Inflammatory macrophage treated with lipopolysaccharide for 1 hour (primary cell): ENCODE results near the gene HDAC9.
"Not testable (repeated sequence)": the region's sequence is repeated elsewhere in the genome, so short reads cannot be mapped to it uniquely, and the experiment has no call there.

Source experiments
- DNase-seq, 2 donors: peaks; one replicate each; pipeline ENCODE4 v3.0.0-alpha.2; 2020 to 2022

The HDAC9 gene

GRCh38 chr7:18666107-18666728 lies 170.7 kb downstream of the HDAC9 start:
- DNase-seq, result peak; percentile 68 to 92

- peak; percentile 18 to 34 for DNase-seq
Observed at GRCh38 chr7:18667466-18667865, 171.9 kb downstream of the HDAC9 start.

GRCh38 chr7:18671176-18671575 lies 175.6 kb downstream of the HDAC9 start:
- DNase-seq, result no peak

- DNase-seq, result no peak
Observed at GRCh38 chr7:18675579-18675978, 180.0 kb downstream of the HDAC9 start.

- no peak for DNase-seq
Observed at GRCh38 chr7:18679261-18679660, 183.7 kb downstream of the HDAC9 start.

- no peak for DNase-seq
Observed at GRCh38 chr7:18680576-18680975, 185.0 kb downstream of the HDAC9 start.

GRCh38 chr7:18684916-18685315 lies 189.4 kb downstream of the HDAC9 start:
- DNase-seq, result no peak

GRCh38 chr7:18685971-18686370 lies 190.4 kb downstream of the HDAC9 start:
- DNase-seq, result no peak

- no peak for DNase-seq
Observed at GRCh38 chr7:18689551-18689950, 194.0 kb downstream of the HDAC9 start.

GRCh38 chr7:18693406-18693805 lies 197.9 kb downstream of the HDAC9 start:
- peak; percentile 49 to 55 for DNase-seq

GRCh38 chr7:18693816-18694215 lies 198.3 kb downstream of the HDAC9 start:
- no peak for DNase-seq

GRCh38 chr7:18694484-18694883 lies 198.9 kb downstream of the HDAC9 start:
- DNase-seq, result no peak

- no peak for DNase-seq
Observed at GRCh38 chr7:18694911-18695310, 199.4 kb downstream of the HDAC9 start.

GRCh38 chr7:18698258-18698734 lies 202.7 kb downstream of the HDAC9 start:
- no peak for DNase-seq

GRCh38 chr7:18700147-18700546 lies 204.6 kb downstream of the HDAC9 start:
- DNase-seq, result peak in 1 of 2 donors; percentile 7

GRCh38 chr7:18702071-18702829 lies 206.7 kb downstream of the HDAC9 start:
- DNase-seq, result no peak

- DNase-seq, result no peak
Observed at GRCh38 chr7:18703685-18704084, 208.1 kb downstream of the HDAC9 start.

GRCh38 chr7:18706670-18707069 lies 211.1 kb downstream of the HDAC9 start:
- no peak for DNase-seq

GRCh38 chr7:18708204-18708603 lies 212.7 kb downstream of the HDAC9 start:
- DNase-seq, result no peak

- no peak for DNase-seq
Observed at GRCh38 chr7:18715988-18716387, 220.4 kb downstream of the HDAC9 start.

- no peak for DNase-seq
Observed at GRCh38 chr7:18721429-18721828, 225.9 kb downstream of the HDAC9 start.

GRCh38 chr7:18724318-18724717 lies 228.8 kb downstream of the HDAC9 start:
- no peak for DNase-seq

- no peak for DNase-seq
Observed at GRCh38 chr7:18727115-18727870, 231.7 kb downstream of the HDAC9 start.

- DNase-seq, result not testable (repeated sequence)
Observed at GRCh38 chr7:18736012-18736411, 240.5 kb downstream of the HDAC9 start.
